Mucosa of descending colon (tissue), 3 donors: Measurements from ENCODE around the gene CGB3. TPM values are rescaled to one million over a fixed set of nuclear protein-coding genes. Genes with fewer than 3 reads are reported as not detected.

Experiments used
- ATAC-seq: fragments of 200-7000 bp; cut with Tn5 transposase; one replicate; pipeline ENCODE4 v1.9.1; 2020; ENCODE audit warnings: mild to moderate bottlenecking, moderate library complexity
- DNase-seq, 3 donors: peaks; one replicate each; pipeline ENCODE4 v3.0.0-alpha.2; 2020
- H3K36me3 ChIP-seq: fragments of 200-600 bp; one replicate; pipeline ENCODE4 v1.8.0; 2021; ENCODE audit warnings: low read depth, mild to moderate bottlenecking
- H3K4me1 ChIP-seq: fragments of 200-600 bp; one replicate; pipeline ENCODE4 v1.8.0; 2021; ENCODE audit warnings: low read depth, mild to moderate bottlenecking
- H3K4me3 ChIP-seq: fragments of 200-600 bp; one replicate; pipeline ENCODE4 v1.8.0; 2021; ENCODE audit warnings: mild to moderate bottlenecking
- H3K9me3 ChIP-seq: fragments of 200-600 bp; one replicate; pipeline ENCODE4 v1.8.0; 2021; ENCODE audit warnings: mild to moderate bottlenecking
- CTCF ChIP-seq: fragments of 200-600 bp; IDR thresholded peaks from one replicate; pipeline ENCODE4 v1.8.0; 2022; ENCODE audit warnings: antibody characterized with exemption, mild to moderate bottlenecking
- intact Hi-C, 2 donors: fragments of 100-400 bp; cut with DNase I in 1 of 2; cut with micrococcal nuclease in 1 of 2; formaldehyde crosslinking; loops; one replicate each; pipeline versions ENCODE4 v1.11.0 to v1.11.1; 2022; cut with DNase I, micrococcal nuclease
- microRNA-seq: library from miRNA; unstranded; fragments of <30 nt; microRNA quantifications from one replicate; pipeline ENCODE4, GENCODE V29; 2019
- total RNA-seq, 3 donors: library from RNA; stranded (reverse); fragmentation: NEBNext Ultra II Directional in 2 of 3; extraction: Animal tissue kit (Norgen Biotek cat#: 25700) in 2 of 3; gene quantifications; one replicate each; pipeline versions ENCODE4 v1.2.1 to v1.2.4, GENCODE V29; 2021 to 2023
- donor health status: DM: no; HTN: no; CAD: no; lungs with moderate emphysema.
- donor health status: DM: no; HTN: no; CAD: no.
- donor health status: DM: no; HTN: yes; CAD: no.

CGB3 gene
- total RNA-seq, 3 donors from 2014 or later: not detected

DNA sequence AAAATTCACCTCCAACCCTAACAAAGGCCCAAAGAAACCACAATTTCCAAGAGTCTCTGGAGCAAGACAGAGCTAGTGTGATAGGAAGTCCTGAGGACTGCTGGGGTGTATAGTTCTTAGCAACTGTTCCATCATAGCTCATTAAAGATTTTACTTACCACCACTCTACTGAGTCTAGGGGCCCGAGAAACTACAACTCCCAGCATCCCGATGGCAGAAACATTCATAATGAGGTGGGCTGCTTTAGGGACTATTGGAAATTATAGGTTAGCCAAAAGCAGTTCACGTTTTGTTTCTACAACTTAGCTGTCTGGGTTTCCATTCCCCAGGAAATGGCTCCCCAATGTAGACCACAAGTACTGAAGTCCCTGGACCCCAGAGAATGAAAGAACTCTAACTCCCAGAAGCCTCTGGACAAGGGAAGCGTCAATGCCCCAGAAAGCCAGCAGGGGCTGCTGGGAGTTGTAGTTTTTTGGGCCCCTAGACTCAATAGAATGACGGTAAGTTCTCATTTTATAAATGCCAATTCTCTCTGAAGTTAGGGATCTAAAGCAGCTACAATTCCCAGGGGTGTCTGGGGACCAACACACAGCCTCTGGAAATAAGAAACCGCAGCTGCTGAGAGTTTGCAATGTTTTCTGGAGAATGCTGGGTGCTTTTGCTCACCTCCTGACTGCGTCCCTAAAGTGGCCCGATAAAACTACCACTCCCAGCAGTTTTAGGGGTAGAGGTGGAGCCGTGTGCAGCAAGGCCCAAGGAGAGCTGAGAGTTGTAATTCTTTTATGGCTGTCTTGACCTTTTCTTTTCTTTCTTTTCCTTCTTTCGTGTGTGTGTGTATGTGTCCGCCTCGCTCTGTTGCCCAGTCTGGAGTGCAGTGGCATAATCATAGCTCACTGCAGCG, 47.9 kb downstream of the CGB3 start:
- intact Hi-C loops: loop anchor here in 1 of 2 donors (10.0 kb wide), 1 partner anchor 181 kb away; no protein-coding TSS in a partner anchor
- DNase-seq (no peak), ATAC-seq (peak; percentile 39)
- peaks cover 3% of the 10 kb centered on the region for H3K4me1 ChIP-seq
- H3K9me3 ChIP-seq: no peaks in the 10 kb centered on the region
- TF ChIP-seq CTCF: no peak
- peaks cover 7% of the 10 kb centered on the region for H3K36me3 ChIP-seq
- no peak overlapping the region for H3K4me3 ChIP-seq

Small RNAs within 50 kb of the gene (microRNA-seq; reads per million reads assigned to microRNA genes)
- gene MIR6798: not detected

Other genes with a start within 250 kb of the CGB3 start
- 10 to 100 TPM; 46.6 to 82.6 (median 57.4) TPM for gene BCAT2, start 213.3 kb downstream of the CGB3 start, total RNA-seq
- 10 to 100 TPM in 1 of 3 donors, 1 to 10 TPM in 2; 2.4 to 10.1 (median 2.4) TPM for gene HSD17B14, start 187.8 kb downstream of the CGB3 start, total RNA-seq
- gene PLEKHA4, start 155.7 kb downstream of the CGB3 start, total RNA-seq: 10 to 100 TPM in 2 of 3 donors, 1 to 10 TPM in 1; 4.6 to 30.2 (median 21.5) TPM
- 10 to 100 TPM; 31.8 to 47.7 (median 44.6) TPM for gene PPP1R15A, start 151.9 kb downstream of the CGB3 start, total RNA-seq
- under 1 TPM in 1 of 3 donors, not detected in 2; 0.32 TPM for gene TULP2, start 125.6 kb downstream of the CGB3 start, total RNA-seq
- 100 to 1,000 TPM; 171 to 219 (median 205) TPM for gene NUCB1, start 124.0 kb downstream of the CGB3 start, total RNA-seq
- under 1 TPM in 1 of 3 donors, not detected in 2; 0.52 TPM for gene DHDH, start 90.6 kb downstream of the CGB3 start, total RNA-seq
- gene BAX, start 69.5 kb downstream of the CGB3 start, total RNA-seq: 100 to 1,000 TPM in 2 of 3 donors, 10 to 100 TPM in 1; 90.2 to 128 (median 125) TPM
- gene FTL, start 59.0 kb downstream of the CGB3 start, total RNA-seq: 1,000 to 10,000 TPM; 1,659 to 1,792 (median 1,691) TPM
- 10 to 100 TPM; 40.1 to 49.3 (median 40.2) TPM for gene GYS1, start 31.0 kb downstream of the CGB3 start, total RNA-seq
- gene RUVBL2, start 30.4 kb downstream of the CGB3 start, total RNA-seq: 10 to 100 TPM; 47.4 to 68.8 (median 57.3) TPM
- gene LHB, start 7.2 kb downstream of the CGB3 start, total RNA-seq: under 1 TPM in 1 of 3 donors, not detected in 2; 0.65 TPM
- gene CGB2, start 7.6 kb upstream of the CGB3 start, total RNA-seq: not detected
- gene CGB1, start 12.6 kb upstream of the CGB3 start, total RNA-seq: not detected
- not detected for gene CGB5, start 19.5 kb upstream of the CGB3 start, total RNA-seq
- gene CGB8, start 24.8 kb upstream of the CGB3 start, total RNA-seq: not detected
- gene CGB7, start 33.4 kb upstream of the CGB3 start, total RNA-seq: not detected
- gene NTF4, start 40.5 kb upstream of the CGB3 start, total RNA-seq: not detected
- gene KCNA7, start 48.4 kb upstream of the CGB3 start, total RNA-seq: not detected
- 100 to 1,000 TPM; 136 to 257 (median 200) TPM for gene SNRNP70, start 61.1 kb upstream of the CGB3 start, total RNA-seq
- 10 to 100 TPM in 2 of 3 donors, 1 to 10 TPM in 1; 7.2 to 20.4 (median 11.7) TPM for gene LIN7B, start 90.0 kb upstream of the CGB3 start, total RNA-seq
- gene C19orf73, start 94.8 kb upstream of the CGB3 start, total RNA-seq: 1 to 10 TPM; 1.8 to 3.2 (median 2.1) TPM
- 10 to 100 TPM; 15.1 to 21.4 (median 19.6) TPM for gene PPFIA3, start 95.2 kb upstream of the CGB3 start, total RNA-seq
- gene HRC, start 131.1 kb upstream of the CGB3 start, total RNA-seq: 1 to 10 TPM in 2 of 3 donors, under 1 TPM in 1; 0.73 to 1.9 (median 1.2) TPM
- 100 to 1,000 TPM; 182 to 398 (median 274) TPM for gene TRPM4, start 133.5 kb upstream of the CGB3 start, total RNA-seq